Fibroblast of the aortic adventitia (primary cell): Measurements from ENCODE around the gene THSD7A. TPM values are rescaled to one million over a fixed set of nuclear protein-coding genes. Genes with fewer than 3 reads are reported as not detected.

Source experiments
- DNase-seq: peaks from one replicate; pipeline ENCODE4 v3.0.0-alpha.2; 2010; ENCODE audit warnings: low read depth
- H3K4me3 ChIP-seq: 2 replicates; pipeline ENCODE4 v1.5.1; 2011; ENCODE audit warnings: low read depth, mild to moderate bottlenecking, control low read depth, low read length, moderate library complexity
- total RNA-seq: library from RNA; depleted of rRNA; stranded (reverse); fragments of >200 nt; gene quantifications from 2 replicates; pipeline ENCODE4 v1.2.3, GENCODE V29; 2012; ENCODE audit warnings: low replicate concordance
- TF ChIP-seq, protein P1 (sequence below): IDR thresholded peaks from 2 replicates; pipeline ENCODE4 v1.5.1; 2011; ENCODE audit warnings: mild to moderate bottlenecking, low read length, control low read depth, inconsistent platforms; ENCODE audit not compliant: insufficient read depth

THSD7A gene
- total RNA-seq, 1 donor: 2.5 TPM

- TF ChIP-seq, protein P1, sequence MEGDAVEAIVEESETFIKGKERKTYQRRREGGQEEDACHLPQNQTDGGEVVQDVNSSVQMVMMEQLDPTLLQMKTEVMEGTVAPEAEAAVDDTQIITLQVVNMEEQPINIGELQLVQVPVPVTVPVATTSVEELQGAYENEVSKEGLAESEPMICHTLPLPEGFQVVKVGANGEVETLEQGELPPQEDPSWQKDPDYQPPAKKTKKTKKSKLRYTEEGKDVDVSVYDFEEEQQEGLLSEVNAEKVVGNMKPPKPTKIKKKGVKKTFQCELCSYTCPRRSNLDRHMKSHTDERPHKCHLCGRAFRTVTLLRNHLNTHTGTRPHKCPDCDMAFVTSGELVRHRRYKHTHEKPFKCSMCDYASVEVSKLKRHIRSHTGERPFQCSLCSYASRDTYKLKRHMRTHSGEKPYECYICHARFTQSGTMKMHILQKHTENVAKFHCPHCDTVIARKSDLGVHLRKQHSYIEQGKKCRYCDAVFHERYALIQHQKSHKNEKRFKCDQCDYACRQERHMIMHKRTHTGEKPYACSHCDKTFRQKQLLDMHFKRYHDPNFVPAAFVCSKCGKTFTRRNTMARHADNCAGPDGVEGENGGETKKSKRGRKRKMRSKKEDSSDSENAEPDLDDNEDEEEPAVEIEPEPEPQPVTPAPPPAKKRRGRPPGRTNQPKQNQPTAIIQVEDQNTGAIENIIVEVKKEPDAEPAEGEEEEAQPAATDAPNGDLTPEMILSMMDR: no peak
- no peak for DNase-seq
- no peak overlapping the region for H3K4me3 ChIP-seq
Observed at GRCh38 chr7:11775401-11775800, 56.6 kb downstream of the THSD7A start.

DNA sequence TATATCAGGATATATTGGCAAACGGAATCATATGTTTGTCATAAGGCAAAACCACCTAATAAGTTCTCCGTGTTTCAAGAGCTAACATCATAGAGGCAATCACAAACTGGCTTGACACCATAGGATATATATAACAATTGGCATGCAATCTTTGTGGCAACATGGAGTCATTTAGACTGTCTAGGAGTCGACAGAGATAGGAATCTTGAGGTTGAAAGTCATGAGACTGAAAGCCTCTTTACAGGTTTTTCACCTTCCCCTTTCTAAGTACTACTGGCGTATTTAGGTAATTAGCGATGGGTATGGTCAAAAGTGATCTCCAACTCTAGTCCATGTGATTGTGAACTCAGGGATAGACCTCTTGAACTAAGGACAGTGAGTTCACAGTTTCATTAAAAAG, 63.7 kb downstream of the THSD7A start:
- TF ChIP-seq, protein P1: no peak
- no peak overlapping the region for H3K4me3 ChIP-seq
- DNase-seq: no peak

- TF ChIP-seq, protein P1: no peak
- H3K4me3 ChIP-seq: no peak overlapping the region
- DNase-seq: no peak
Observed at GRCh38 chr7:11767148-11767547, 64.8 kb downstream of the THSD7A start.

DNA sequence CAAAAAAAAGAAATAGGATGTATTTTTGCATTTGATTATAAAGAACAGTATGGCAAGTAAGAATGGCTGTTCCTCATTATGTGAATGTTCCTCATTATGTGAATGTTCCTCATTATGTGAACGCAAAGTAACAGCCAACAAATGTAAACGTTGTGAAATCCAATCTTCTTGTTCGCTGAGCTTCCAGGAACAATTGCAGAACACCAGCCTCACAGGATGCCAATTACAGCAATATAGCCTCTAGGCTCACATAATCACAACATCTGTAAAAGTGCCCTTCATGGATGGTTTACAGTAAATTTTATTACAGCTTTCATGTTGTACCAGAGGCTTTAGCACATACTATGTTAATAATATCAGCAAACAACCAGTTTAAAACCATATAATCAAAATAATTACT, 71.6 kb downstream of the THSD7A start:
- DNase-seq: no peak
- TF ChIP-seq, protein P1: no peak
- H3K4me3 ChIP-seq: no peak overlapping the region

DNA sequence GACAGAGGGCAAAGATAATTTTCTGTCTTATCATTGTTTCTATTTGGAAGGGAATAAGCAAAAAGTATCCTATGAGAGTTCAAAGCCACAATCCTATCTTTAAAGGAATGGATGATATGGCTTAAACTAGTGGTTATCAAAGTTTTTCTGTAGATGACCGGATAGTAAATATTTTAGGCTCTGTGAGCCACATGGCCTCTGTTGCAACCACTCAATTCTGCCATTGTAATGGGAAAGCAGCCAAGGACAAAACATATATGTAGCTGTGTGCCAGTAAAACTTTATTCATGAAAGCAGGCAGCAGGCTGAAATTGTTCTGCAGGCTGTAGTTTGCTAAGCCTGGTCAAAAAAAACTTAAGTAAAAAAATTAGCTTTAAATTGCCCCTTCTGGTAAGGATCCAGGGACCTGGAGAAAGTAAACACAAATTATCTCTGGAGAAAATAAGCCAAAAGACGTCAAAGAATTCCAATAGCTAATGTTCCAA, 73.3 kb downstream of the THSD7A start:
- DNase-seq: no peak
- no peak overlapping the region for H3K4me3 ChIP-seq
- TF ChIP-seq, protein P1: no peak

DNA sequence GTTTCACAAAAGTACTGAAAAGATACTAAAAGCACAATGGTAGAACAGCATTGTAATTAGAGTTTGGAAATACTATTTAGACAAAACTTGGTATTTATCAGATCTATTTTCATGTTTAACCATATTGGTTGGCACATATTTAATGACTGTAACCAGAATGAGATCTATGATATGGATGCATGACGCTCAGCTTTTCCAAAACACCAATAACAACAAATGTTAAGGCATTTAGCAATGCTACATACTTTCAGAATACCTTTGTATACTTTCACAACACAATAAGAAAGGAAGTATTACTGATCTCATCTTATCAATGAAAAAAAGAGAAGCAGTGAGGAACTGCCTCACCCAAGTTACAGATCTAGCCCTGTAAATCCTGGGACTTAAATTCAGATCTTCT, 74.8 kb downstream of the THSD7A start:
- TF ChIP-seq, protein P1: no peak
- DNase-seq: no peak
- no peak overlapping the region for H3K4me3 ChIP-seq

DNA sequence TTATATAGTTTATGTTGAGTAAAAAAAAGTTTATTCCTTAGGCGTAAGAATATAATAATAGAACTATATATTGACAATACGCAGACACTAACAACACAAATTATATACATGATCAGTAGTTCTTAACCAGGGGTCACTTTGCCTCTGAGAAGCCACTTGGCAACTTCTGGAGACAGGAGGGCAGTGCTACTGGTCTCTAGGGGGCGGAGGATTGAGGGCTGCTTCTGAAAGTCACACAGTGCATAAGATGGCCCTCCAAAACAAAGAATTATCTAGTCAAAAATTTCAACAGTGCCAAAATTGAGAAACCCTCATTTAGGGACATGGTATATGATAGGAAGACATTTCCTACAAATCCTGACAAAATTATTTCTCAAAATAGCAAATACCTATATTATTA, 77.1 kb downstream of the THSD7A start:
- DNase-seq: no peak
- TF ChIP-seq, protein P1: no peak
- no peak overlapping the region for H3K4me3 ChIP-seq
